KG1 (cell line): ENCODE data around the gene SLITRK5.

Experiments
- DNase-seq: peaks from one replicate; lab custom pipeline; 2025; lab: John Stamatoyannopoulos, UW

SLITRK5 gene

DNA sequence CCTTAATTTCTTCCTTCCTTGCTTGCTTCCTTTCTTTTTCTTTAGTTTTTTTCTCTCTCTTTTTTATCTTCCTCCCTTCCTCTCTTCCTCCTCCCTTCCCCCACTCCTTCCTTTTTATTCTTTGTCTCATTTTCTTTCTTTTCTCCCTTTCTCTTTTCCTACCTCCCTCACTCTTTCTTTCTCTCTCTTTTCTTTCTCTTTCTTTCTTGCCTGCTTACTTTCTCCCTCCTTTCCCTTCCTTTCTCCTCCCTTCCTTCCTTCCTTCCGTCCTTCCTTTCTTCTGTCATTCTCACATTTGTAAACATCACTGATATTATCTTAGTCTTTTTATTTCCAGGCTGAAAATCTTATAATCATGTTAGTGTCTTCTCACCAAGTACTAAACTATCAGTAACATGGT is 38.8 kb downstream of the SLITRK5 start:
- no peak for DNase-seq

DNA sequence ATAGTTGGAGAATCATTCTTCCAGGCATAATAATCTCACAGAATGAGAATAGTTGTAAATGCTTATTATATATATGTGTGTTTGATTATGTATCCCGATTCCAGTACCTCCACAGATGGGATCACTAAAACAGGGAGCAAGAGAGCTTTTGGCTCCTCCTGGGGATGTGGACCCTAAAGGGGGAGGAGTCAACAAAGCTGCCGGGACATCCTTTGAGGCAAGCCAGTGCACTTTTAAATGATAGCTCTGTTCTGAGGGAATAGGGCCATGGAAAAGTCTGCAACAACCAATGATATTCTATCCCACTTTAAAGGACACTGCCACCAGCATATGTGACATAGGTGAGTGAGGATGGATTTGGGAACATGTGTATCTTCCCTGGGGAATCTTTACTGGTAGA is 40.8 kb downstream of the SLITRK5 start:
- DNase-seq = no peak
